Stimulated activated CD8-positive, alpha-beta memory T cell treated with anti-CD3 and anti-CD28 coated beads, Interleukin-15, amount 100 ng/mL, for 1 hour (primary cell): Measurements from ENCODE around the gene ATAT1.
"Not testable (repeated sequence)": the region's sequence is repeated elsewhere in the genome, so short reads cannot be mapped to it uniquely, and the experiment has no call there.

Experiments
- DNase-seq: peaks from one replicate; pipeline ENCODE4 v3.0.0-alpha.2; 2020; ENCODE audit warnings: low read depth

The ATAT1 gene

DNA sequence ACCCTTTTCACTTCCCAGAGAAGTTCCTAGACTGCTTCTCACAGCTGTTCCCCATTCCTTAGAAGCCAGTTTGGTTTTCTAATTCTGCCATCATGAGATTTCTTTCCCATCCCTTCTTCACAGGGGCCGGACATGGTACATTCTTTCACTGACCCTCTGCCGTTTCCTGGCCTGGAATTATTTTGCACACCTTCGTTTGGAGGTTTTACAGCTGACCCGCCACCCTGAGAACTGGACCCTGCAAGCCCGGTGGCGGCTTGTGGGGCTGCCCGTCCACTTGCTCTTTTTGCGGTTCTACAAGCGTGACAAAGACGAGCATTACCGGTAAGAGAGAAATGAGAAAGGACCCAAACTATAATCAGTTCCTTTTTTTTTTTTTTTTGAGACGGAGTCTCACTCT lies 24.5 kb downstream of the ATAT1 start:
- DNase-seq, result no peak

DNA sequence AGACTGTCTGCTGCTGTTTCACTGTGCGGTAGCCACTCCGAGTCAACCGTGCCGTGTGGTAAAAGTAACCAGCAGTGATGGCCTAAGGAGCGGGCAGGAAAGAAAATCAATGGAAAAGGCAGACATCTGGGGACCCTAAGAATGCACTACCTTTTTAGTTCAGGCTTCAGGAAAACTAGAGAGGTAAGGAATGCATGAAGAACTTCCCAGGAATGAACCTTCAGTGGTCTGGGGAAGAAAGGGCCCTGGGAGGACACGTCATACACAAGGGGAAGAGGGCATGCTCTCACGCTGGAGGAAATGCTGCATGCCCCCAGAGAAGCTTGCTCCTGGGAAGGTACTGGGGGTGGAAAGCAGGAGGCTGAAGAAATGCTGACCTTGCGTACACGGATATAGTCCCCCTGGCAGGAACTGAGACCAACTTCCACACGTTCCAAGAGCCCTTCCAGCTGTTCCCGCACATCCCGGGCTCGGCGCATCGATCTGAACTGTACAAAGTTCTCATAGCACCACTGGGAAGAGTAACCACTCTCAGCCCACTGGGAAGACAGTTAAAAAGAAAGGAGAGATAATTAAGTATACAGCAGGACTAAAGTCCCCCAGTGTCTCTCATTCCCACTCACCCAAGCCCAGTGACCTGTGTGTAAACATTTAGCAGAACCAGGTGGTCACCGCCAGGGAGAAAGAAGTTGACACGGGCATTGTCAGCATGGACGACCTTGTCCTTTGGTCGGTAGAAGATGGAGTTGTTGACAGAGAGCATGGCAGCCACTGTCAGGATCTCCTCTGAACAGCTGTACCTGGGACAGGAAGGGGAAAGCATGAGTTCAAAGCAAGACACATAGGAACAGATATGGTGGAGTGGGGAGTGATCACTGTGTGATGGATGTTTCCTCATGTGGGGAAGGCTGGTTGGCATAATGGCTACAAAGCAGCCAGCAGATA lies 28.4 kb downstream of the ATAT1 start:
- DNase-seq, result no peak

DNA sequence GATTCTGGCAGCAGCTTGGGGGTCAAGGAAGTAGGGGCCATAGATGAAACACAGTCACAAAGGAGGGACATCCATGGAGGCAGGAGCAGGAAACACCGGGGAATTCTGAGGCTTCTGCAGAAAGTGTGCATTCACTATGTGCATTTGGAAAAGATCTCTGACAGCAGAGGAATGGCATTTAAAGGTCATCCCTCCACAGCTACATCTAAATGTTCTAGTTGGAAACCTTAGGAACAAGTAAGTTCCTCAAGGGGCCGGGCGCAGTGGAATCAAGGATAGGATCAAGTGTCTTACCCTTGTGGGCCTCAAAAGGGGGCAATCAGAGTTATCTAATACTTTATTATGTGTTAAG lies 29.0 kb downstream of the ATAT1 start:
- no peak for DNase-seq

DNA sequence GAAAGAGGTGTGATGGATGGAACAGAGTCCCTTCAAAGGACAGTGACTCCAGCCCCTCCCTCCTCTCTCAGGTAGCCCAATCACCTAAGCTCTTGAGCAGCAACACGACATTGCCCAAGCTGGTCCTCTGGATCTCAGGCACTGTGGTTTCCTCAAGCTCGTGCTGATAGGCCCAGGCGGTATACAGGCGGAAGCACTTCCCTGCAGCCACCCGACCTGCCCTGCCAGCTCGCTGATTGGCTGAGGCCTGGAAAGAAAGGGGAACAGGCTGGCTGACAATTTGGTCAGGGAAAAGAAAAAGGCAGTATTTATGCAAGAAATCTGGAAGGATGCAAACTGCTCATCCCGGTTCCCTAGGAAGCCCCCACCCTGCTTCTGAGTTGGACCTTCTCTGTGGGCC lies 29.8 kb downstream of the ATAT1 start:
- no peak for DNase-seq

DNA sequence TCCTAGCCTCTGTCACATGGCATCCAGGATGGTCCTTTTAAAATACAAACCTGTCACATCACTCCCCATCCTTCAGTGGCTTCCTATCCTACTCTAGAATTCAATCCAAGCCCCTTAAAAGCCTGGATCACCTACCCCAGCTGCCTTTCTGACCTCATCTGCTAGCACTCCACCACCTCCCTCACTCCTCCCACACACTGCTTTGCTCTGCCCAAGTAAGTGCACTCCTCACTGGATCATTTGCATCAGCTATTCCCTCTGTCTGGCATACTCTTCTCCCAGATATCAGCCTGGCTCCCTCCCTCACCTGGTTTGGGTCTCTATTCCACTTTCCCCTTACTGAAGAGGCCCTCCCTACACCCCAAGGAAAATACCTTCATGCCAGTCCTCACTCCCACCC lies 30.8 kb downstream of the ATAT1 start:
- DNase-seq, result no peak

DNA sequence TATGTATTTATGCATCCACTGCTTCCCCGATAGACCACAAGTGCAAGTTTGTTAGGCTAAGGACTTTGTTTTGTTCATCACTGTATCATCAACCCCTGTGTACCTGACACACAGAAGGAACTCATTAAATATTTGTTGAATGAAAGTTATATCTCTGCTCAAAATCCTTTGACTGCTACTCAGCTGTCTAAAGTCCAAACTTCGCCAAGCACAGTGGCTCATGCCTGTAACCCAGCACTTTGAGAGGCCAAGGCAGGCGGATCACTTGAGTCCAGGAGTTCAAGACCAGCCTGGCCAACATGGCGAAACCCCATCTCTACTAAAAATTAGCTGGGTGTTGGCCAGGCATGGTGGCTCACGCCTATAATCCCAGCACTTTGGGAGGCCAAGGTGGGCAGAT lies 31.2 kb downstream of the ATAT1 start:
- DNase-seq, result not testable (repeated sequence)

DNA sequence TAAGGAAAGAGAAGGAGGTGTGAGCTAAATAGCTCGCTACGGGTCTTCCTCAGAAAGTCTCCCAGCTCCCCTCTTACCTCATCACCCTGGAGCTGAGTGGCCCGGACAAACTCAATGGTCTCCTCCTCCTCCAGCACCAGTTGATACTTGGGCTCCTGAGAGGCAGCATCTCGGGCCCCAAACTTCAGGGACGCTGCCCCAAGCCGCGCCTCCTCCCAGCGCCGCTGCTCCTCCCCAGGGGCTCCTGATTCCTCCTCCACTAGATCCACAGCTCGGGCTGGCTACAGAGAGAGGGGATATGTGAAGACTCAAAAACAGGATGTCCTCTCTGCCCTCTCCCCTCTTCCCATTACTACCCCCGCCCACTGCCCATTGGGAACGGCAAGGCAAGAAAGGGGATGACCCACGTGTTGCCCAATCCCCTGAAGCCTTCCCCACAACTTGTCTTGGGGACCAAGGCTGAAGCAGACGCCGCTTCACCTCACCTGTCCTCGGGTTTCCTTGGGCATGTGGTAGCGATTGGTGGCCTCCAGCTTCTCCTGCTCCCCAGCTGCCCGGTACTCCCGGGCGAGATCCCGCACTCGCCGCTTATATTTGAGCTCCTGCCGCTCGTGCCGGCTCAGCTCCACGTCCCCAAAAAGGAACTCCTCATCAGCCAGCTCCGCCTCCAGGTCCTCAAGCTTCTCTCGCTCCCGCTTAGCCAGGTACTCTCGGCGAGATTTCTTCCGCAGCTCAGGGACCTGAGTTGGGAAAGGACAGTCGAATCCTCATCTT lies 38.5 kb downstream of the ATAT1 start:
- no peak for DNase-seq

DNA sequence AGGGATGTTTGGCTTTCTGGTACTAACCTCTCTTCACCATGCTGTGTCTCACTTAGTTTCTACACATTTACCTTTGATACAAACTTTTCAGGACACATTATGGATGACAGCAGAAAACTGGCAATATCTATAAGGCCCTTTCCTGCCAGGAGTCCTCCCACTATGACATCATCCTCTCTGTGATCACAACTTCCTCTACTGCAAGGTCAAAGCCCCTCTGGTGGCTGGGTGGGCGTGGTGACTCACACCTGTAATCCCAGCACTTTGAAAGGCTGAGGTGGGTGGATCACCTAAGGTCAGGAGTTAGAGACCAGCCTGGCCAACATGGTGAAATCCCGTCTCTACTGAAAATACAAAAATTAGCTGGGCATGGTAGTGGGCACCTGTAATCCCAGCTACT lies 39.6 kb downstream of the ATAT1 start:
- DNase-seq, result not testable (repeated sequence)

DNA sequence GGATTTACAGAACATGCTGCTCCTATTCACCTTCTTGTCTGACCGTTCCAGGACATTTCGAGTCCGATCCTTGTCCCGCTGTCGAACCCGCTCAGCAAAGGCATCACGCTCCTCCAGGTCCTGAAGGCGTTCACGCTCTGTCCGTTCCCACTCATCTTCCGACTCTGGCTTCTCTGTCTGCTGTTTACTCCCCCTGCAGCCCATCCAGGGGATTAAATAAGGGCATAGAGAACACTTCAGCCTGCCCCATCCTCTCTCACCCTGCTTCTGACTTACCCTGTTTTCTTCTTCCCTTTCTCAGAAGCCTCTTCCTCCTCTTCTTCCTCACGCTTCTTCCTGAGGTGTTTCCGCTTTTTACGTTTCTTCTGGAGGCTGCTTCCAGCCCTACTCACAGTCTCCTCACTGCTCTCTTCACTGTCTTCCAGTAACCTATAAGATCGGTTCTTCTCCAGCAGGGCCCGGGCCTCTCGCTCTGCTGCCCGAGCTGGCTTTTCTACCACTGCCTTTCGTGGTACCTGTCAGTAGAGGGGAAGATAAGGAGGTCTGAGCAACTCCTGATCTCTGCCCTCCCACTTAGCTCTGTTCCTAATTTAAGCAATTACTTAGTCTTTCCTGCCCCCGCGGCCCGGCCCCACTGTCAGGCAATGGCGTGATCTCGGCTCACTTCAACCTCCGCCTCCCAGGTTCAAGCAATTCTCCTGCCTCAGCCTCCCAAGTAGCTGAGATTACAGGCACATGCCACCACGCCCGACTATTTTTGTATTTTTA lies 44.3 kb downstream of the ATAT1 start:
- no peak for DNase-seq

DNA sequence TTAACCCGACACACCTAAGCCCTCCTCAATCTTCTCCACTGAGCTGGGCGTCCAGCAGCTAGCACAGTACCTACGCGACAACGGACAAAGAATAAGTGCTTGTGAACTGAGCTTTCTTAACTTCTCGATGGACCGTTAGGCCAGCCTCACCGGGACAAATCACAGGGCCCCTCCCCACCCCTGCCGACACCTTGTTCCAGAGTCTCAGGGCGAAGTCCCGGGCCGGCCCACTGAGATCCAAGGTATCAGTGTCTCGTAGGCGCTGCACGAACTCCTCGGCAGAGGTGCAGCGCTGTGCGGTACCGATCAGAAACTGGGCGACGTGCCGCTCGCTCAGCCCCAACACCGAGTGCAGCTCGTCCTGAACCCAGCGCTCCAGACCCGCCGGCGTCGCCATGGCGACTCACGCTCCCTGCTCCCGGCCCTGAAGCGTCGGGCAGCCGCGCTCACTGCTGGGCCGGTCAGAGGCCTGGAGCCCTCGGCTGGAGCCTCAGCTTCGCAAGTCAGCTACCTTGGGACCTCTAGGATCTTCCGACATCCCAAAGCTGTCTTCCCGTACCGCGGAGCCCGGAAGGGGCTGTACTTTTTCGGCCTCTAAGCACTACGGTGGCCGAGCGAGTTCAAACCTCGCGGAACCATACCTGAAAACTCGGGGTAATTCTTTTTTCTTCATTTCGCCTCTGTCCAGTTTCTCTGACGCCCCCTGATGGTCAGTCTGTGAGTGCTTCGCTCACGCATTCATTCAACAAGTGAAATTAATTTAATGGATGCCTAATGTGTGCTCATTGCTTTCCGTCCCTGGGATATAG lies 46.0 kb downstream of the ATAT1 start, which contains the start of gene DHX16:
TSS of gene DHX16 (minus strand) at position 562 of the 809 bp plus-strand sequence. CDS start at position 397, 165 bp downstream.
- peak; percentile 81 for DNase-seq

DNA sequence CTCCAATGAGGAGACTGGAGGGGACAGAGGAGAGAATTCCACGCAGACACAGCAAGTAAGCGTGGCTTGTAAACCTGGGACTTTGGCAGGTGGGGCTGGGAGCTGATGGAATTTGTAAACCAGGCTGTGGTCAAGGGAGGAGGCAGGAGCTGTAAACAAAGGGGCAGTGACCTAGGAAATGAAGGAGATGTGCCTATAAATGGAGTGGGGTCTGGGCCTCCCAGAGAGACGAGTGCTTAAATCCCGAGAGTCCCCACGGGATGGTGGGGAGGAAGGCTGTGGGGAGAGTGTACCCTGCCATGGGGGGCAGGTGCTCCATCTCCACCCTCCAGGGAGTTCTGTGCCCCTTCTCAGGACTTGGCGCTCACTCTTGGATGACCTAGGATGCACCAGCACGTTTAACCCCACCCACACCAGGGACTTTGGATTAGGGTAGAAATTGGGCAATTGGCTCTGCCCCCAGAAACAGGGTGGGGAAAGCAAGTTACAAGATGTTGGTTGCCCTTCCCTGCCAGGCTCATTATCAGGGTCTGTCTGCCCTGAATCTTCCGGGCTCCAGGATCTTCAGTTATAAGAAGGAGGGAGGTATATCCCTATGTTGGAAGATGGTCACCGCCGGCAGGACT lies 50.1 kb downstream of the ATAT1 start:
- no peak for DNase-seq

DNA sequence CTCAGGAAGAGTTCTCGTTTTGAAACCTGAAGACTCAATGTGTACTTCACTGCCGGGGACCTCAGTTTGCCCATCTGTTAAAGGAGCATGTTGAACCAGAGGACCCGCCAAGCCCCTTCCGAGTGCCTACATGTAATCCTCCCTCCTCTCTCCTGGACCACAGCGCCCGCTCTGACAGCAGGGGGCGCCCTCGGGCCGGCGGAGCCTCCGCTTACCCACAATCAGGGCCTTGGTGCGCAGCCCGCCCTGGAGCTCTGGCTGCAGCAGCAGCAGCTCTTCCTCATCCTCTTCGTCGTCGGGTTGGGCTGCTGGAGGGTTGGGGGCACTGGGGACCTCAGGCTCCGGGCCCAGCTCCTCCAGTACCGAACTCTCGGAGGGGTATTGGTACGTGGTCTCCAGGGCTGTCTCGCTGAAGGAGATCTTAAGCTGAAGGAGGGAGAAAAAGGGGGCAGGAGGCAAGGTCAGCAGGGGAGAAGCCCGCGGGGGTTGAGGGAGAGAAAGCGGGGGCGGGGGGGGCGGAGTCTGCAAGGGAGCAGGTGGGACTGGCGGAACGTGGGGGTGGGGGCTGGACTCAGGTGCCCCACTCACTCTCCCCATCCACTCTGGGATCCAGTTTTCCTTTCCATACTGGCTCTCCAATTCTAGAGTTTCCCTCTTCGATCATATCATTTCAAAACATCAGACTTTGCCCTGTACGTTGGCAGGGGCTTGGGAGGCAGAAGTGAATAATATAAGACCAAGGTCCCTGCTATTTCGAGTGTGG lies 52.5 kb downstream of the ATAT1 start:
- peak; percentile 85 for DNase-seq

DNA sequence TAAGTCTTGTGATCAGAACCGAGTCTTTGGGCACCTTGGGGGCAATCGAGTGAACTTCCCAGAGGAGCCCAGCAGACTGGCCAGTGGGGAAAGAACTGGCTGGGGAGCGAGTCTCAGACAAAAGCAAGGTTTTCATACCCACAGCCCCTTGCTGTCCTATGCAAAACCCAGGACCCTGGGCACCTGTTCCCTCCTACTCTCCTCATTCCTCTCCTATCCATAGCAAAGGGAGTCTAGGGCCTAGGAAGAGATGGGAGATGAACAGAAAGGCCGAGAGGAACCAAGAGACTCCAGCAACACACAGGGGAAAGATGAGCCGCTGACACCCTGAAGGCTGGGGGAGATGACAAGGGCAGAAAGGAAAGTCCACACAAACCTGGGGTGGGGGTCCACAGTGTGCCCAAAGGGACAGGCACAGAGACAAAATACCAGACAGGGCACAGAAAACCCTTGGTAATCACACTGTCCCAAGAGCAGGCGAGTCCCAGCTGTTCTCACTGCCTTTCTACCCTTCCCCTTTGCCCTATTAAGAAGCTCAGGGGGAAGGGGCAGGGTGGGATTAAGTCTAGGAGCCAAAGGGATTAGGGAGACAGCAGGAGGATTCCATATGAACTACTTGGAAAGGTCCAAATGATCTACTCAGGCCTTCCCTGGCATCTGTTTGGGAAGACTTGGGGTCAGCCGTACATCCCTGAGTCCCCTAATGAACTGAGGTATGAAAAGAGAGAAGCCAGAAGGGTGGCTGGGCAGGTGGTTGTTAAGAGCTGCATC lies 53.3 kb downstream of the ATAT1 start:
- DNase-seq, result no peak

DNA sequence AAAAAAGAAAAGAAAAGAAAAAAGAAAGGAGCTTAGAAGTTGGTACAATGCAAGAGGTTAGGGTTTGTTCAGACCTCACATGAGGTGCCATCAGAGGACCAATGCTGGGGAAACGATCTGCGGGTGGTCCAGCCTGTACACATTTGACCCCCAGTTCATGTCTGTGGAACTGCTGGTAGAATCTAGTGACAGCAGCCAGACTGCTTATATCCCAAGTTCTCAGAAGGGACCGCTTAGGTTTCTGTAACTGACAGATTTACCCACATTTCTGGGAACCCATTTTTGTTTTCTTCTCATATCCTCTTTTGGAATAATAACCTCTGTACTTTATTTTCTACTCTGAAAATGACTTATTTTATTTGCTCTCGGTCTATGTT lies 55.1 kb downstream of the ATAT1 start:
- no peak for DNase-seq

DNA sequence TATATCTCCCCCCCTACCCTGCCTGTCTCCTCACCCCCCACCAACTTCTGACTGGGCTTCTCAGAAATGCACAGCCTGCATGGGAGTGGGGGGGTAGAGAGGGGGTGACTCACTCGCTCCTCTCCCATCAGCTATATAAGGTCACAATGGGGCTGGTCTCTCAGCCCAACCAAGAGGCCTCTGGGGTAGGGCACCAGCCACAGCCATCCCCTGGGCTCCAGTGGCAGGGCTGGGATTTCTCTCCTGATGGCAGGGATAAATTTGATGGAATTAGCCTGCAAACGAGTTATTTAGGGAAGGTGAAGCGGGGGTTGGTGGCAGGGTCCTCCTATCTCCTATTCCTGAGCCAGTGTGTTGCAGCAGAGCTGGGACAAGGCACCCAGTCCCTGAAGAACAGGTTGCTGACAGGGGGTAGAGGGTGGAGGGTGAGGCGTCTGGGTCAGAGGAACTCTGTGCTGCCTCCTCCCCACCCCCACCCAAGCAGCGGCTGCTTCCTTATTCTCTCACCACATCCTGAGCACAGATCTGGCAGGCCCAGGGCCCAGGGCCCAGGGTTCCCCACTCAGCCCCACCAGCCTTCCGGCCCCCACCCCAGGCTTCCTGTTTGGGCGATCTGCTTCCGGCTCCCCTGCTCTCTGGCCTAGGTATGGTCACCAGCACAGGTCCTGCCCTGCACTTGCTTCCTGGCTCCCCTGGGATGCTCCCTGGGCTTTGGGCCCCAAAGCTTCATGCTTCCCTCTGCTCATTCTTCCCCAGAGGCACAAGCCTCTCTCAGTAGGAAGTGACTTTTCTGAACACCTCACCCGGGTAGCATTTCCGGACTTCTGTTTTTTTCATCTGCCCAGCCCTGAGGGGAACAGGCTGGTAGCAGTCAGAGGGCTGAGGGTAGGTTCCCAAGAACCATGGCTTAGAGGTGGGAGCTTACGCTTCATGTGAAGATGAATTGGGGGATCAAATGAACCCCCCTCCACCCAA lies 55.8 kb downstream of the ATAT1 start:
- DNase-seq, result peak; percentile 72

DNA sequence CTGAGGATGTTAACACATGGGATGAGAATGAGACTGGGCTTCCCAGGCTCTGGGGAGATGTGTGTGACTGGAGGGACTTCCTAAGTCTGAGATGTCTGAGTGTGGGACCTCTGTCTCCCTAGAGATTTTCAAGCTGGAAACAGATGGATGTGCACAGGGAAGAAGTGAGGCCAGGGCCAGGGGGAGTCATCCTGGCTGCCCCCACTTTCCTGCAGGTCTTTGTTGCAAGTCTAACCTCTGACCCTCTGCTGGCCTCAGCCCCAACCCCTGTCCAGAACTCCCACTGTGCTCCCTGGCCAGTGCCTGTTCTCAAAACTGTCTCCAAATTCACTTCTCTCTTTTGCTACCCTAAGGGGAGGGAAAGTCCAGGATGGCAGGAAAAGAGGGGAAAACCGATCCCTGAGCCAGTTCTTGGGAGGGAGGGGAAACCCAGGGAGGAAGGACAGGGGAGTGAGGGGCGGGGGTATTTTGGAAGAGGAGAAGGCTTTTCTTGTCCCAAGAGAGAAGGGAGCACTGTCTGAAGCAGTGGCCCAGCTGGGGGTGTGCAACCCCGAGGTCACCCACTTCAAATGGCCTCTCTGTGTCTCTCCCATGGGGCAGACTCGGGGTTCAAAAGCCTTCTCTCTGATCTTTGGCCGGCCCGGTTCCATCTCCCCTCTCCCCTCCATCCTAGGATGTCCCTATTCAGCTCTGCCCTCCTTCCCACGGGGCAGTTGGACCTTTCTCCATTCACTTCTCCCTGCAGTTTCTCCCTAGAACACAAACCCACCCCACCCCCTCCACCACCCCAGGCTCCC lies 56.7 kb downstream of the ATAT1 start:
- DNase-seq, result no peak

DNA sequence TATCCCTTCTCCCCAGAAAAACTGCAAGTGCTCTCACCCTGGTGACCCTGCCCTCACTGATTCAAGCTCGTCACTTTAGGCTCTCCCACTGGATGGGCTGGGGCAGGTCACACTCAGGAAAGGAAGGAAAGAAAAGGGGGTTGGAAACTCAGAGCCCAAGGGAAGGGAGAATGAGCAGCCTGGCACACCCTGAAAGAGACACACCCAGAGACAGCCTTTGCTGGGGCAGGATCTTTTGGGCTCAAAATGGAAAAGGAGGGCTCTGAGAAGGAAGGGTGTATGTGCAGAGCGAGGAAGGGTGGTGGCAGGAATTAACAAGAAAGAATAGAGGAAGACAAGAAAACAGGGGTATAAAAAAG lies 57.3 kb downstream of the ATAT1 start:
- DNase-seq, result no peak
